GM19351 (cell line): ENCODE results near the gene ADGRG3.
"Not testable (repeated sequence)": the region's sequence is repeated elsewhere in the genome, so short reads cannot be mapped to it uniquely, and the experiment has no call there.

ENCODE experiments used
- ATAC-seq: cut with Tn5 transposase; IDR thresholded peaks from one replicate; pipeline ENCODE4 v1.9.1; 2021; ENCODE audit warnings: mild to moderate bottlenecking, moderate library complexity; ENCODE audit not compliant: unreplicated experiment

ADGRG3 gene

DNA sequence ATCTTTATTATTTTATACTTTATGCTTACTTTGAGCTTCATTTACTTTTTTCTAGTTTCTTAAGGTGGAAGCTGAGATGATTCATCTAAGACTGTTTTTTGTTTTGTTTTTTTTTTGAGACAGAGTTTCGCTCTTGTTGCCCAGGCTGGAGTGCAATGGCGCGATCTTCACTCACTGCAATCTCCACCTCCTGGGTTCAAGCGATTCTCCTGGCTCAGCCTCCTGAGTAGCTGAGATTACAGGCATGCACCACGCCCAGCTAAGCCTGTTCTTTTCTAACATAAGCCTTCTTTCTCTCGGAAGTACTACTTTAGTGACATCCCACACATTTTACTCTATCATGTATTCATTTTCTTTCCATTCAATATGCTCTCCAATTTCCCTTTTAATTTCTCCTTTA is 44.5 kb downstream of the ADGRG3 start:
- not testable (repeated sequence) for ATAC-seq

DNA sequence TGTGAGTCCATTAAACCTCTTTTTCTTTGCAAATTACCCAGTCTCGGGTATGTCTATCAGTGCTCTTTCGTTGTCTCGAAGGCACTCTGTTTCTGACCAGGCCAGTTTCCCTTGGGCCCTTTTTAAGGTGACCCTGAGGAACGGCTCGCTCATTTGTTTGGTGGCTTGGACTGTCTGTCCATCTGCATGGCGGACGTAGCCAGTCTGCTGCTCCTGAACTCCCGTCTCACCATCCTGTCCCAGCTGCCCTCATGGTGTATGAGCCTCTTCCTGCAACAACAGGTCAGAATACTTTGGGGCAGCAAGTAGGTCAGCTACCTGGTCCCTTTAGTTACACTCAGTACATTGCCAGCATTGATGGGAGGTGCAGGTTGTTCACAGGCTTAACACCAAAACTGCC is 45.5 kb downstream of the ADGRG3 start:
- ATAC-seq: no peak

DNA sequence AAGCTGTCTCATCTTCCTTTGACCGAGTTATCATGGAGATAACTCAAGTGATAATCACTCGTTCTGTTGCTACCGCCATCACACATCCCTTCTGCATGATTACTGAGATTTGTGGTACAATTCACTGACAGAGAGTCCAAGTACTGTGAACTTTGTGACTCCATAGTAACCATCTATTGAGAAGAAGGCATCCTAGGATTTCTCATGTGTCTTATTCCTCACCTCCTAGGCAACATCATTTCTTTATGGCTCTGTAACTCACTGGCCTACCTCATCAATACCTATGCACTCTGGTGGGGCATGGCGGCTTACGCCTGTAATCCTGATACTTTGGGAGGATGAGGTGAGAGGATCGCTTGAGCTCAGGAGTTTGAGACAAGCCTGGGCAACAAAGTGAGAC is 45.9 kb downstream of the ADGRG3 start:
- no peak for ATAC-seq

DNA sequence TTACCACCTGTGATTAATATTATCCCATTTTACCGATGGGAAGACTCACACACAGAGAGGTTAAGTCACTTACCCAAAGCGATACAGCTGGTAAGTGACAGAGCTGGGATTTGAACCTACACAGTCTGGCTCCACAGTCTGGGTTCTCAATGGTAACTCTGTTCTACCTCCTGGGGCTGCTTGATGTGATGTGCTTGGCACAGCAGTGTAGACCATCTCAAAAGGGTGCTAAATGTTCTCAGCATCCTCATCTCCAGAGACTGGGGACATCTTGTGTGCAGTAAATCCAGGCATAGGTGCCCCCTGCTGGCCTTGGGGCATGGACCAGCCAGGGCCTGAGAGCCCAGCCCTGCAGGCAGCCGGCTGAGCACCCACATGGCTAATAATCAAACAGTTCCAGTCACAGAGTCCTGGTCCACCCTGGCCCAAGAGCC is 52.1 kb downstream of the ADGRG3 start:
- ATAC-seq: no peak

DNA sequence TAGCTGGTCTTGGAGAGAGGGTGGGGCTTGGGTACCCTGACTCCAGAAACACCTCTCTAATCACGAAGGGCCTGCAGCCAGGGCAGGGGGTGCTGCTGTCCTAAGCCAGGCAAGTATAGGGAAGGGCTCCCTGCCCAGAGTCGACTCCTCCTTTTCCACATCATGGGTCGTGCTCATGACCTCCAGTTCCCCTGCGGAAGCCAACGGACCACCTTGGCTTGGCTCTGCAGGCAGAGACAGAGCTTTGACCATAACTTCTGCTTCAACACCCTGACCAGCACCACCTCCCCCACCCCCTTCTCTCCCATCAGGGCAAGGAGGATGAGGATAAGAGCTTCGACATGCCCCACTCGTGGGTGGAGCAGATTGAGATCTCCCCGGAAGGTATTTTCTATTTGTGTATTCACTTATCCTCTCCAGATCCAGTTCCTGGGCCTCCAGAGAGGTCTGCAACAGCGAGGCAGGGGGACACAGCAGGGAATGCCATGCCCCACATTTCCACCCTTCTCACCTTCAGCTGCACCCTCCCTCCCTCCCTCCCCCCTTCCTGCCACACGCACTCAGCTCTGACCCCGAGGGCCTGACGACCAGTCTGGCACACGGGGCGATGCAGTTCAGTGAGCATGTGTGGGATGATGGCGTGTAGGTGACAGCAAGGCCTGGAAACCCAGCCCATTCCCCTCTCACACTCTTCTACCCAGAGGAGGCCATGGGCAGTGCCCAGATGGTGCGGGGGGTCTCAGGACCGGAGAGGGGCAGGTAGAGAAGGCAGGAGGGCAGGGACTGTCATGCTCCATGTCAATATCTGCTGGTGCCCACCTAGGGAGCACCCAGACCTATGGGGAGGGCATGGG is 53.5 kb downstream of the ADGRG3 start:
- no peak for ATAC-seq

DNA sequence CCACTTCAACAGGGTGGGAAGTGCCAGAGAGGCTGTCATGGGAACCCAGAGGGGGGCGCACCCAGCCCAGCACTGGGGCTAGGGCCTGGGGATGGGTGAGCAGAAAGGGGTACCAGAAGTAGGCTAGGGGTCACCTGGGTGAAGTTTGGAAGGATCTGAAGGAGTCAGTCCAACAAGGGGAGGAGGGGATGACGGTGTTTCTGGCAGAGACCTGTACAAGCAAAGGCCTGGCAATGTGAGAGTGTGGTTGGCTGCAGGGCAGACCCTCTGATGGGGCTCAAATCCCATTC is 54.0 kb downstream of the ADGRG3 start:
- ATAC-seq: no peak

DNA sequence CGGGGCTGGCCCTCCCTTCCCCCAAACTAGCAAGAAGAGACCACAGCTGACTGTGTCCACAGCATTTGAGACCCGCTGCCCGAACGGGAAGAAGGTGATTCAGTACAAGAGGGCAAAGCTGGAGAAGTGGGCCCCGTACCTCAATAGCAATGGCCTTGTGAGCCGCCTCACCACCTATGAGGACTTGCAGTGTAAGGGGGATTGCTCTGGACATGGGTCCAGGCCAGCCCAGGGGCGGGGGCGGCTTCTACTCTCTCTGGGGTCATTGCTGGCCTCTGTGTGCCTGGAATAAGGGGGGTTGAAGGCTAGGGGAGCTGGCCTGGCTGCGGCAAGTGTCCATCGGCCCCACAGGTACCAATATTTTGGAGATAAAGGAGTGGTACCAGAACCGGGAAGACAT is 54.5 kb downstream of the ADGRG3 start:
- ATAC-seq: no peak

DNA sequence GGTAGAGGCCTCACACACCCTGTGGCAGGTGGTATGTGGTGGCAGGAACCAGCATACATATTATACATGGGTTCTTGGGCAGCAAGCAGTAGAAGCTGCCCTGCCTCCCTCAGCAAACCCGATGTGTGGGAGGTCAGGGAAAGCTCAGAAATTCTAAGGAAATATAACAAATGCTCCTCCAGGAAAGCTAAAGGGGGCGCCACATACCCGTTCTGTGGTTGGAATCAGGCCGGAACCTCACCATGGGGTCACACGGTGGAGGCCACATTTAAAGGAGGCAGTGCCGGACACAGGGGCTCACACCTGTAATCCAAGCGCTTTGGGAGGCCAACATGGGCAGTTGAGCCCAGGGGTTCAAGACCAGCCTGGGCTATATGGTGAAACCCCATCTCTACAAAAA is 55.1 kb downstream of the ADGRG3 start:
- no peak for ATAC-seq

DNA sequence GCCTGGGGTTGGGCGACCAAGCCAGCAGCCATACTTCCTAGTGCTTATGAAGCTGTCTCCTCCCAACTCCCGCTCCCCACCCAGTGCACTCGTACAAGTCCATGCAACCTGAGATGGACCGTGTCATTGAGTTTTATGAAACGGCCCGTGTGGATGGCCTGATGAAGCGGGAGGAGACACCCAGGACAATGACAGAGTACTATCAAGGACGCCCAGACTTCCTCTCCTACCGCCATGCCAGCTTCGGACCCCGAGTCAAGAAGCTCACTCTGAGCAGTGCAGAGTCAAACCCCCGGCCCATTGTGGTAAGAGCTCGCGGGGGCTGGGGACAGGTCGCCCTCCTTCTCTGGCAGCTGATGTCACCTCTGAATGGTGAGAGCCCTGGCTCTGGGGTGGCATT is 56.4 kb downstream of the ADGRG3 start:
- ATAC-seq: no peak

DNA sequence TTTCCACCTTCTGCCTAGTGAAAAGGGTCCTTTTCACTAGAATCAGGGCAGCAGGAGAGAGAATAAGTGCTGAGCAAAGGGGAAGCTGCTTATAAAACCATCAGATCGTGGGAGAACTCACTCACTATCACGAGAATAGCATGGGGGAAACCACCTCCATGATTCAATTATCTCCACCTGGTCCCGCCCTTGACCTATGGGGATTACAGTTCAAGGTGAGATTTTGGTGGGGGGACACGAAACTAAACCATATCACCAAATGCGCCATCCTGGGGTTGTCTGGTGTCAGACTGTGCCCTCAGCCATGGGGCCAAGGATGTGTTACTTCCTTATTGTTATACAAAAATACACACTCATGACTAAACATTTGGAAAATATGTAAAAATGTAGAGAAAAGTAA is 57.0 kb downstream of the ADGRG3 start:
- no peak for ATAC-seq

DNA sequence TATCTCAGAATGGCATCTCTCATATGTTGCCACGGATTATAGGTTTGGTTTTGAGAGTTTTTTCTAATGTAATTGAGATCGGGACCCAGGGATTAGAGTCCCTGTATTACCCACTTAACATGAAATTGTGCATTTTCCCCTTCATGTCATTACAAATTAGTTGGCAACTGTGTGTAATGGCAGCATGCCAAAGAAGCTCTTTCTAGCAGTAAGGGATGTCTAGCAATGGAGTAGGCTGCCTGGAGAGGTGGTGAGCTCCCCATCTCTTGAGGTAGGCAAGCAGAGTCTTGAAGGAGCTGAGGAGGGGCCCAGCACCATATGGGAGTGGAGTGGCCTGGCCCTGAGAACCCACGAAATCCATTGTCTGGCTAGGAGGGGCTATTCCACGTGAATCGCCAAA is 57.4 kb downstream of the ADGRG3 start:
- no peak for ATAC-seq

DNA sequence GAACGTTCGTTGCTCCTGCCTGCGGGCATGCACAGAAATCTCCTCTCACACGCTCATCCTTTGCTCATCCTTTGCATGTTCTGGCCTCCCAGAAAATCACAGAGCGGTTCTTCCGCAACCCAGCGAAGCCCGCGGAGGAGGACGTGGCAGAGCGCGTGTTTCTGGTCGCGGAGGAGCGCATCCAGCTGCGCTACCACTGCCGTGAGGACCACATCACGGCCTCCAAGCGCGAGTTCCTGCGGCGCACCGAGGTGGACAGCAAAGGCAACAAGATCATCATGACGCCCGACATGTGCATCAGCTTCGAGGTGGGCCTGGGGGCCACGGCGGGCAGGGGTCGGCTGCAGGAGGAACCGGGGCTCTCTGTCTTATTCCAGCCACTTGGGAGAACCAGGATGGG is 57.9 kb downstream of the ADGRG3 start:
- no peak for ATAC-seq

DNA sequence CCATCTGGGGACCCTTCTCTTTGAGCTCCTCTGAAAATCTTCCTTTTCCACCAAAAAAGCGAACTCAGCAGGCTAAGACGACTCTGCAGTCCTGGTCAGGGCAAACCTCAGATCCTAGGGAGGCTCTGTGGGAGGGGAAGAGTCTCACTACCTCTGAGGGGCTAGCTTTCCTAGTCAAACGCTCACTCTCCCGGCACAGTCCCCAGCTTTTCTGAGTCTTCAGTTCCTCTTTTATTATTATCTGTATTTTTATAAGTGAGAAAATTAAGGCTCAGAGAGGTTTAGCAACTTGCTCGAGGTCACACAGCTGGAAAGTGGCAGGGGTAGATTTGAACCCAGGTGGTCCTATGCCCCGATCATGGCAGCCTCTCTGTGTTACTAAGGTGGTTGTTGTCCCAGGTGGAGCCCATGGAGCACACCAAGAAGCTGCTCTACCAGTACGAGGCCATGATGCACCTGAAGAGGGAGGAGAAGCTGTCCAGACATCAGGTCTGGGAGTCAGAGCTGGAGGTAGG is 58.4 kb downstream of the ADGRG3 start:
- ATAC-seq: no peak

DNA sequence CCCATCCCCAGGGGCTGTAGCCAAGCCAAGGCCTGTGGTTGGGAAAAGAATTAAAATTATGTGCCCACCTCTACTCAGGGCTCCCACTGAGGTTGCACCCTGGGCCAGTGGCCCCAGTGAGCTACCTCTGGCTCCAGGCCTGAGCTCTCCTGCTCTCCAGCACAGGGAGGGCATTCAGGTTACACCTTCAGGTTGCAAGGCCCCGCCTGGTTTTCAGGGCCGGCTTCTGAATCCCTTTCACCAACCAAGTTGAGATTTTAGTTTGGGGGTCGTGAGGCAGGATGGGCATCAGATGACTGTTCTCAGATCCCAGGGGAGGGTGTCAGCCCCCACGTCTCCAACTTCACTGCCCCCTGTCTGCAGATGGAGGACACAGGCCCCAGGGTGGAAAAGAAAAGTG is 59.5 kb downstream of the ADGRG3 start:
- no peak for ATAC-seq

DNA sequence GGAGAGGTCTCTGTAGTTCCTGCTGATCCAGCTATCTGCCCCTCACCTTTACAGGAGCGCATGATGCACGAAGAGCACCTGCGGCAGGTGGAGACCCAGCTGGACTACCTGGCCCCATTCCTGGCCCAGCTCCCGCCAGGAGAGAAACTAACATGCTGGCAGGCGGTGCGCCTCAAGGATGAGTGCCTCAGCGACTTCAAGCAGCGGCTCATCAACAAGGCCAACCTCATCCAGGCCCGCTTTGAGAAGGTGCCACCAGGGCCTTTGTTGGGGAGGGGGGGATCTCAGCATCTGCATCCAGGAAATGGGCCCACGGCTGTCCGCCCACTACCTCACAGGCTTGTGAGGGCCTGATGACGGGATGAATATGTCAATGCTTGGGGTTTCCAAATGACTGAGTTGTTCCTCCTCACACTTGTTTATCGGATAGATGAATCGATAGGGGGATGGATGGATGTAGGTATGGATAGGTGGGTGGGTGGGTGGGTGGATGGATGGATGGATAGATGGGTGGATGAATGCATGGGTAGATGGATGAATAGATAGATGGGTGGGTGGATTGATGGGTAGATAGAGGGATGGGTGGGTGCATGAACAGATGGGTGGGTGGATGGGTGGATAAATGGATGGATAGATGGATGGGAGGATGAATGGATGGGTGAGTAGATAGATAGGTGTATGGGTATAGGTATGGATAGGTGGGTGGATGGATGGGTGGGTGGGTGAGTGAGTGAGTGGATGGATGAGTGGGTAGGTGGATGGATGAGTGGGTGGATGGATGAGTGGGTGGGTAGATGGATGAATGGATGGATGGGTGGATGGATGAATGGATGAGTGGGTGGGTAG is 60.5 kb downstream of the ADGRG3 start:
- ATAC-seq: no peak

DNA sequence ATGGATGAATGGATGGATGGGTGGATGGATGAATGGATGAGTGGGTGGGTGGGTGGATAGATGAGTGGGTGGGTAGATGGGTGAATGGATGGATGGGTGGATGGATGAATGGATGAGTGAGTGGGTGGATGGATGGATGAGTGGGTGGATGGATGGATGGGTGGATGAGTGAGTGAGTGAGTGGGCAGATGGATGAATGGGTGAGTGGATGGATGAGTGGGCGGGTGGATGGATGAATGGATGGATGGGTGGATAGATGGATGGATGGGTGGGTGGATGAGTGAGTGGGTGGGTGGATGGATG is 61.0 kb downstream of the ADGRG3 start:
- no peak for ATAC-seq

DNA sequence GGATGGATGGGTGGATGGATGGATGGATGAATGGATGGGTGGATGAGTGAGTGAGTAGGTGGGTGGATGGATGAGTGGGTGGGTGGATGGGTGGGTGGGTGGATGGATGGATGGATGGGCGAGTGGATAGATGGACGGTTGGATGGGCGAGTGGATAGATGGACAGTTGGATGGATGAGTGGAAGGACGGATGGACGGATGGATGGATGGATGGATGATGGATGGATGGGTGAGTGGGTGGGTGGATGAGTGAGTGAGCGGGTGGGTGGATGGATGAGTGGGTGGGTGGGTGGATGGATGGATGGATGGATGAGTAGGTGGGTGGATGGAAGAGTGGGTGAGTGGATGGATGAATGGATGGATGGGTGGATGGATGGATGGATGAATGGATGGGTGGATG is 61.7 kb downstream of the ADGRG3 start:
- not testable (repeated sequence) for ATAC-seq

DNA sequence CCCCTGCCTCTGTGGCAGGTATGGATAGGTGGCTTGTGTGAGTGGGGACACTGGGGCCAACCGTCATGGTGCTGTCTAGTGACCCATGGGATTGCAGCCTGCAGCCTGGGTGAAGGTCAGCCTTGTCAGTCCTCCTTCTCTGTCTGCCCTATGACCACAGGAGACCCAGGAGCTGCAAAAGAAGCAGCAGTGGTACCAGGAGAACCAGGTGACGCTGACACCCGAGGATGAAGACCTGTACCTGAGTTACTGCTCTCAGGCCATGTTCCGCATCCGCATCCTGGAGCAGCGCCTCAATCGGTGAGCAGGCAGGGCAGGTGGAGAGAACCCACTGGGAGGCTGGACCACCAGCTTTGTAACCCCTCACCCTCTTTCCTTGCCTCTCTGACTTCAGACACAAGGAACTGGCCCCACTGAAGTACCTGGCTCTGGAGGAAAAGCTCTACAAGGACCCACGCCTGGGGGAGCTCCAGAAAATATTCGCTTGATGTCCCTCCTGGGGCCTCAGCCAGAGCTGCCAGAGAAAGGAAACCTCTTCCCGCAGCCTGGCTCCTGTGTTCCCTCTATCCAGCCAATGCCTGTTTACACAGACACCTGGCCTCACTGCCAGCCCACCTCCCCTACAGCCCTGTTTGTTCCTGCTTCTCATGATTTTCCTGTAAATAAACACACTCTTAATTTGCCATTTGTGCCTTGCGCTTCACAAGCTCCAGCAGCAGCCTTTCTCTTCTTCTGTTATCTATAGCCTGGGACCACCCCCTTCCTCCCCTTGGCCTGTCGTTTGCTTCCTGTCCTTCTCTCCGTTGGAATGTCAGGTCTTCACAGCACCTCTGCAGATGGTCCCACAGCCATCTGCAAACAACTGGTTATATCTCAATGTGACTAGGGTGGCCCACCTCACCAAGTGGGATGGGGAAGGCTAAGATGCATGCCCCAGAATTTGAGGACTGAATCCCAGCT is 62.9 kb downstream of the ADGRG3 start:
- no peak for ATAC-seq

DNA sequence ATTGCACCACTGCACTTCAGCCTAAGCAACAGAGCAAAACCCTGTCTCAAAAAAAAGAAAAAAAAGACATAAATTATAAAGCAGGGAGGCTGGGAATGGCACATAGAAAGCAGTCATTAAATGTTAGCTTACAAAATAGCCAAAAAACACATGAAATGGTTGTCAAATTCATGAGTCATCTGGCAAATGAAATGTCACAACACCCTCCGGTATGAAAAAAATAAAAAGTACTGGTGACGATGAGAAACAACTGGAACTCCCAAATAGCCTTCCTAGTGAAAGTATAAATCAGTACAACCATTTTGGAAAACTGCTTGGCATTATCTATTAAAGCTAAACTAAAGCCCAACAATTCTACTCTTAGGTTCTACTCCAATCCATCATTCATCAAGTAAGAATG is 63.9 kb downstream of the ADGRG3 start:
- no peak for ATAC-seq

DNA sequence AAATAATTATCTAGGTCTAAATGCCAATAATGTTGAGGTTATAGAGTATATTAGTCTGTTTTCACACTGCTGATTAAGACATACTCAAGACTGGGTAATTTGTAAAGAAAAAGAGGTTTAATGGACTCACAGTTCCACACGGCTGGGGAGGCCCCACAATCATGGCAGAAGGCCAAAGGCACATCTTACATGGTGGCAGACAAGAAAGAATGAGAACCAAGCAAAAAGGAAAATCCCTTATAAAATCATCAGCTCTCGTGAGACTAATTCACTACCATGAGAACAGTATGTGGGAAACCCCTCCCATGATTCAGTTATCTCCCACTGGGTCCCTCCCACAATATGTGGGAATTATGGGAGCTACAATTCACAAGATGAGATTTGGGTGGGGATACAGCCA is 64.6 kb downstream of the ADGRG3 start:
- ATAC-seq: no peak

DNA sequence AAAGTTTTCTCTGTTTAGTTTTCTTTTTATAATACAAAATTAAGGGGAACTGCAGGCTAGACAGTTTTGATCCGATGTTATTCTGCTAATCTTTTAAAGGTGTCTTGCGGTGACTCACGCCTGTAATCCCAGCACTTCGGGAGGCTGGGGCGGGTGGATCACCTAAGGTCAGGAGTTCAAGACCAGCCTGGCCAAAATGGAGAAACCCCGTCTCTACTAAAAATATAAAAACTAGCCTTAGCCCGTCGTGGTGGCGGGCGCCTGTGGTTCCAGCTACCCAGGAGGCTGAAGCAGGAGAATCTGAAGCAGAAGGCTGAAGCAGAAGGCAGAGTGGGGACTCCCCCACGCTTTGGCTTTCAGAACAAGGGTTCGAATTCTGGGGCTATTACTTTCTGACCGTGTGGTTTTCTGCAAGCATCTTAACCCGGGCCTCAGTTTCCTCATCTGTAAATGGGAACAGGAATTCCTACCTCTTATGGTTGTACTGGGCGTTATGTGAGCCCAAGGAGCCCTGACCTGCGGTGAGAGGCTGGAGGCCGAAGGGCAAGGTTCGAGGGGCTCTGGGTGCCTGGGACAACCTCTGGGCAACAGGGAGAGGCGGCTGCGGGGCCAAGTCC is 66.3 kb downstream of the ADGRG3 start:
- ATAC-seq: no peak
